ENCODE data around the gene S100P. TPM values are rescaled to one million over a fixed set of nuclear protein-coding genes. Genes with fewer than 3 reads are reported as not detected.
"Not testable (repeated sequence)": the region's sequence is repeated elsewhere in the genome, so short reads cannot be mapped to it uniquely, and the experiment has no call there.

Gene S100P
- total RNA-seq, 4 donors from 2014 or later = 0.56 TPM; not detected in 3

GRCh38 chr4:6721121-6721520, 27.4 kb downstream of the S100P start:
- Histone ChIP-seq H3K4me1 (peaks cover 7 to 9% of the 10 kb centered on the region in 2 donors), H3K27me3 (no peaks in the 10 kb centered on the region), H3K36me3 (no peaks in the 10 kb centered on the region), H3K9me3 (no peaks in the 10 kb centered on the region), H3K27ac (no peak overlapping the region), H3K4me3 (replicated peaks in 1 of 3) (no peak overlapping the region)
- 98 to 99% methylated on average over 10 of the region's 10 CpGs for WGBS, 2 donors
- no peak for DNase-seq
- intact Hi-C loops (cut with DNase I) = loop anchor here (2.0 kb wide), 2 partner anchors 154 to 350 kb away; no protein-coding TSS in a partner anchor
- TF ChIP-seq CTCF (IDR thresholded peaks at IDR 0.05) = no peak
- no peak for TF ChIP-seq POLR2A (IDR thresholded peaks at IDR 0.05)

- no peak overlapping the region for H3K4me3 ChIP-seq (replicated peaks in 1 of 3)
- intact Hi-C loops (cut with DNase I) = no loop called here
- no peak for TF ChIP-seq POLR2A (IDR thresholded peaks at IDR 0.05)
- no peak for TF ChIP-seq CTCF (IDR thresholded peaks at IDR 0.05)
- no peak for DNase-seq
- peaks cover 0 to 3% of the 10 kb centered on the region in 2 donors for H3K4me1 ChIP-seq
- no peaks in the 10 kb centered on the region for H3K36me3 ChIP-seq
- H3K27me3 ChIP-seq = no peaks in the 10 kb centered on the region
- 90 to 91% methylated on average over 5 to 12 of the region's 12 CpGs for WGBS, 2 donors
- H3K27ac ChIP-seq = no peak overlapping the region
- H3K9me3 ChIP-seq = no peaks in the 10 kb centered on the region
Measured at GRCh38 chr4:6722891-6723290, 29.2 kb downstream of the S100P start.

- Histone ChIP-seq H3K4me1 (peaks cover 0 to 3% of the 10 kb centered on the region in 2 donors), H3K36me3 (no peaks in the 10 kb centered on the region), H3K27me3 (no peaks in the 10 kb centered on the region), H3K9me3 (no peaks in the 10 kb centered on the region), H3K4me3 (replicated peaks in 1 of 3) (no peak overlapping the region), H3K27ac (no peak overlapping the region)
- no peak for DNase-seq
- TF ChIP-seq POLR2A (IDR thresholded peaks at IDR 0.05) = no peak
- no peak for TF ChIP-seq CTCF (IDR thresholded peaks at IDR 0.05)
- WGBS, 2 donors = 92 to 100% methylated on average over 3 to 6 of the region's 8 CpGs
- intact Hi-C loops (cut with DNase I) = no loop called here
Measured at GRCh38 chr4:6723851-6724250, 30.2 kb downstream of the S100P start.

GRCh38 chr4:6724421-6725111, 30.9 kb downstream of the S100P start:
- Histone ChIP-seq H3K4me1 (peaks cover 0 to 3% of the 10 kb centered on the region in 2 donors), H3K27me3 (no peaks in the 10 kb centered on the region), H3K9me3 (no peaks in the 10 kb centered on the region), H3K4me3 (replicated peaks in 1 of 3) (no peak overlapping the region), H3K36me3 (no peaks in the 10 kb centered on the region), H3K27ac (no peak overlapping the region)
- intact Hi-C loops (cut with DNase I) = no loop called here
- 85 to 89% methylated on average over 12 to 21 of the region's 21 CpGs for WGBS, 2 donors
- DNase-seq = no peak
- TF ChIP-seq CTCF (IDR thresholded peaks at IDR 0.05) = no peak
- TF ChIP-seq POLR2A (IDR thresholded peaks at IDR 0.05) = no peak

DNA sequence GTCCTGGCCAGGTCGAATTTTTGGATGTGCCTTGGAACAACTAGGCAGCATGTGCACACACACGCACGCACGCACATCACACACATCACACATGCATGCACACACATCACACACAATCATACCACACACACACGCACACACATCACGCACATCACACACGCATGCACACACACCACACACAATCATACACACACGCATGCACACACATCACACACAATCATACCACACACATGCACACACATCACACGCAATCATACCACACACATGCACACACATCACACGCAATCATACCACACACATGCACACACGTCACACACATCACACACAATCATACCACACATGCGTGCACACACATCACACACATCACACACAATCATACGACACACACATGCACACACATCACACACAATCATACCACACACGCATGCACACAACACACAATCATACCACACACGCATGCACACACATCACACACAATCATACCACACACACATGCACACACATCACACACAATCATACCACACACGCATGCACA, 31.8 kb downstream of the S100P start:
- H3K4me3 ChIP-seq (replicated peaks in 1 of 3); H3K9me3 ChIP-seq; intact Hi-C loops (cut with DNase I); DNase-seq; H3K36me3 ChIP-seq; H3K4me1 ChIP-seq; H3K27ac ChIP-seq; H3K27me3 ChIP-seq: not testable (repeated sequence)
- WGBS, 2 donors = 93% methylated on average over 16 of the region's 16 CpGs

Measured in thyroid gland (tissue), 4 donors.